H1 (cell line): ENCODE data around the gene UBE2O.

Experiments
- CEBPB ChIP-seq: IDR thresholded peaks from 2 replicates; pipeline ENCODE4 v1.6.1; 2012; ENCODE audit warnings: low read depth, low read length
- FOSL1 ChIP-seq: IDR thresholded peaks from 2 replicates; pipeline ENCODE4 v1.6.1; 2011; ENCODE audit warnings: mild to moderate bottlenecking, low read depth, low read length, moderate library complexity; ENCODE audit not compliant: insufficient read depth
- GABPA ChIP-seq: IDR thresholded peaks from 2 replicates; pipeline ENCODE4 v1.6.1; 2011; ENCODE audit warnings: mild to moderate bottlenecking, low read length, moderate library complexity, borderline replicate concordance; ENCODE audit not compliant: insufficient read depth
- JUN ChIP-seq: IDR thresholded peaks from 2 replicates; pipeline ENCODE4 v1.6.1; 2011; ENCODE audit warnings: low read depth, mild to moderate bottlenecking, improper control_type of control experiment, low read length
- NRF1 ChIP-seq: IDR thresholded peaks from 2 replicates; pipeline ENCODE4 v1.6.1; 2011; ENCODE audit warnings: mild to moderate bottlenecking, low read depth, low read length, improper control_type of control experiment
- POLR2AphosphoS5 ChIP-seq: IDR thresholded peaks from 2 replicates; pipeline ENCODE4 v1.6.1; 2011; ENCODE audit warnings: low read depth, low read length
- RXRA ChIP-seq: IDR thresholded peaks from 2 replicates; pipeline ENCODE4 v1.6.1; 2011; ENCODE audit warnings: low read depth, mild to moderate bottlenecking, low read length, moderate library complexity; ENCODE audit not compliant: insufficient read depth
- SIN3A ChIP-seq, 2 experiments: IDR thresholded peaks in 1 of 2; conservative IDR thresholded peaks in 1 of 2; 2 replicates each; pipeline ENCODE4 v1.6.1; 2011 to 2012; ENCODE audit warnings: low read length in 2 of 2, improper control_type of control experiment in 1 of 2, low read depth in 1 of 2, mild to moderate bottlenecking in 1 of 2
- TAF7 ChIP-seq: optimal IDR thresholded peaks from 2 replicates; pipeline ENCODE3; 2011; ENCODE audit warnings: low read depth, mild to moderate bottlenecking, inconsistent platforms, low read length, moderate library complexity, borderline replicate concordance
- TF ChIP-seq, protein P1 (sequence below), 3 experiments: IDR thresholded peaks; 1 replicate in 2 of 3; 2 replicates in 1 of 3; pipeline versions ENCODE4 v1.5.1 to v1.6.1; 2011; ENCODE audit warnings: low read length in 3 of 3, mild to moderate bottlenecking in 3 of 3, inconsistent platforms in 2 of 3, low read depth in 1 of 3, moderate library complexity in 1 of 3; ENCODE audit not compliant: insufficient read depth in 1 of 3; ENCODE audit errors: control extremely low read depth in 1 of 3
- TF ChIP-seq, protein P2 (sequence below): IDR thresholded peaks from 2 replicates; pipeline ENCODE4 v1.6.1; 2011; ENCODE audit warnings: low read depth, mild to moderate bottlenecking, low read length; ENCODE audit not compliant: insufficient read depth

DNA sequence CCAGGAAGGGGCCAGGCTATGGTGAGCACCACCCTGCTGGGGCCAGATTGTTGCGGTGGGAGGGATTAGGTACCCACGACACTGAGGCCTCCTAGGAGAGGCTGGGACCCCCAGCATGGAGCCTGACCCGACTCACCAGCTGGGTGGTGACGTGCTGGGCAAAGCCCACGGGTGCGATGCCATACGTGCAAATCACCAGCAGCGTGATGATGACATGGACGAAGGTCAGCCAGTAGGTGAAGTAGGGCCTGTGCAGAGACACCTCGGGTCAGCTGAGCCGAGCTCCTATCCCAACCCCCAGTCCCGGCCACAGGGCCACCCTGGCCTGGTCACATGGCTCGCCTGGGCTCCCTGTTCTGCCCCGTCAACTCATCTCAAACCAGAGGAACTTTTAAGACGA is 21.9 kb upstream of the UBE2O start:
- TF ChIP-seq, protein P1, sequence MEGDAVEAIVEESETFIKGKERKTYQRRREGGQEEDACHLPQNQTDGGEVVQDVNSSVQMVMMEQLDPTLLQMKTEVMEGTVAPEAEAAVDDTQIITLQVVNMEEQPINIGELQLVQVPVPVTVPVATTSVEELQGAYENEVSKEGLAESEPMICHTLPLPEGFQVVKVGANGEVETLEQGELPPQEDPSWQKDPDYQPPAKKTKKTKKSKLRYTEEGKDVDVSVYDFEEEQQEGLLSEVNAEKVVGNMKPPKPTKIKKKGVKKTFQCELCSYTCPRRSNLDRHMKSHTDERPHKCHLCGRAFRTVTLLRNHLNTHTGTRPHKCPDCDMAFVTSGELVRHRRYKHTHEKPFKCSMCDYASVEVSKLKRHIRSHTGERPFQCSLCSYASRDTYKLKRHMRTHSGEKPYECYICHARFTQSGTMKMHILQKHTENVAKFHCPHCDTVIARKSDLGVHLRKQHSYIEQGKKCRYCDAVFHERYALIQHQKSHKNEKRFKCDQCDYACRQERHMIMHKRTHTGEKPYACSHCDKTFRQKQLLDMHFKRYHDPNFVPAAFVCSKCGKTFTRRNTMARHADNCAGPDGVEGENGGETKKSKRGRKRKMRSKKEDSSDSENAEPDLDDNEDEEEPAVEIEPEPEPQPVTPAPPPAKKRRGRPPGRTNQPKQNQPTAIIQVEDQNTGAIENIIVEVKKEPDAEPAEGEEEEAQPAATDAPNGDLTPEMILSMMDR (IDR thresholded peaks at IDR 0.05; ENCODE audit: control extremely low read depth in 1 of 3, insufficient read depth in 1 of 3, low read depth in 1 of 3, low read length in 3 of 3) = no peak
- TF ChIP-seq TAF7 (no peak), GABPA (no peak), CEBPB (no peak), POLR2AphosphoS5 (no peak), SIN3A (conservative IDR thresholded peaks at IDR 0.05 in 1 of 2, IDR thresholded peaks at IDR 0.05 in 1 of 2; ENCODE audit: low read depth in 1 of 2, low read length in 2 of 2) (no peak), JUN (no peak), FOSL1 (no peak), RXRA (no peak), NRF1 (no peak)
- TF ChIP-seq, protein P2, sequence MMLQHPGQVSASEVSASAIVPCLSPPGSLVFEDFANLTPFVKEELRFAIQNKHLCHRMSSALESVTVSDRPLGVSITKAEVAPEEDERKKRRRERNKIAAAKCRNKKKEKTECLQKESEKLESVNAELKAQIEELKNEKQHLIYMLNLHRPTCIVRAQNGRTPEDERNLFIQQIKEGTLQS = no peak
